HL-60 (cell line): ENCODE data around the gene CMIP.

Experiments used
- DNase-seq, 2 experiments: peaks; one replicate each; pipeline ENCODE4 v3.0.0-alpha.2; 2010 to 2020; ENCODE audit warnings: low read depth in 1 of 2, low spot score in 1 of 2
- H3K27ac ChIP-seq: fragments of 250-450 bp; sonication (Bioruptor Pico); replicated peaks from 2 replicates; pipeline ENCODE4 v1.5.1; 2020; ENCODE audit warnings: mild to moderate bottlenecking, moderate library complexity
- H3K27me3 ChIP-seq: fragments of 250-450 bp; sonication (Bioruptor Pico); 2 replicates; pipeline ENCODE4 v1.5.1; 2021; ENCODE audit warnings: mild to moderate bottlenecking, moderate library complexity; ENCODE audit not compliant: insufficient read depth, poor library complexity, severe bottlenecking
- H3K4me3 ChIP-seq: replicated peaks from 2 replicates; pipeline ENCODE4 v1.5.1; 2011; ENCODE audit warnings: mild to moderate bottlenecking, control low read depth, low read length; ENCODE audit not compliant: insufficient read depth
- GABPA ChIP-seq: IDR thresholded peaks from 2 replicates; pipeline ENCODE4 v1.6.1; 2012; ENCODE audit warnings: low read depth
- POLR2AphosphoS5 ChIP-seq: IDR thresholded peaks from 2 replicates; pipeline ENCODE4 v1.6.1; 2012; ENCODE audit warnings: low read depth
- SPI1 ChIP-seq: IDR thresholded peaks from 2 replicates; pipeline ENCODE4 v1.6.1; 2012; ENCODE audit warnings: low read depth, mild to moderate bottlenecking, borderline replicate concordance
- TF ChIP-seq, protein P1 (sequence below): IDR thresholded peaks from 2 replicates; pipeline ENCODE4 v1.6.1; 2012; ENCODE audit warnings: low read depth; ENCODE audit not compliant: insufficient replicate concordance
- TF ChIP-seq, protein P2 (sequence below): IDR thresholded peaks from one replicate; pipeline ENCODE4 v1.5.1; 2011; ENCODE audit warnings: low read length, control low read depth, inconsistent platforms; ENCODE audit not compliant: insufficient read depth

Gene CMIP

GRCh38 chr16:81713295-81713772, 268.7 kb downstream of the CMIP start:
- H3K27me3 ChIP-seq, result no peaks in the 10 kb centered on the region

DNA sequence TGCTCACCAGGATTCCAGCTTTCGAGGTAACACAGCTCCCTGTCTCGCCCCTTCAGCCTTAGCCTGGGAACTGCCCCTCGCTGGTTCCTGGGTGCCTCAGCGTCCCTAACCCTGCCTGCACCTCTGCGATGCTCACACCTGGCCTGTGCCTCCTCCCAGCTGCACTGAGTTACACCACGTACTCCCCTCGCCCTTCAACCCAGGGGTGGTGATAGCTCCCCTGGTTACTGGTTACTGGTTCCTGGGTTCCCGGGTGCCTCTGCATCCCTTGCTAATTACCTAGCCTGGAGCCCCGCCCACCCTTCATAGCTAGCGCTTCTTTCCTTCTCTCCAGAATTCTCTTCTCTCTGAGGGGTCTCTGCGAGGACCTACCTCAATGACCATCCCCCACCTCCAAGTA, 269.2 kb downstream of the CMIP start:
- TF ChIP-seq, protein P1, sequence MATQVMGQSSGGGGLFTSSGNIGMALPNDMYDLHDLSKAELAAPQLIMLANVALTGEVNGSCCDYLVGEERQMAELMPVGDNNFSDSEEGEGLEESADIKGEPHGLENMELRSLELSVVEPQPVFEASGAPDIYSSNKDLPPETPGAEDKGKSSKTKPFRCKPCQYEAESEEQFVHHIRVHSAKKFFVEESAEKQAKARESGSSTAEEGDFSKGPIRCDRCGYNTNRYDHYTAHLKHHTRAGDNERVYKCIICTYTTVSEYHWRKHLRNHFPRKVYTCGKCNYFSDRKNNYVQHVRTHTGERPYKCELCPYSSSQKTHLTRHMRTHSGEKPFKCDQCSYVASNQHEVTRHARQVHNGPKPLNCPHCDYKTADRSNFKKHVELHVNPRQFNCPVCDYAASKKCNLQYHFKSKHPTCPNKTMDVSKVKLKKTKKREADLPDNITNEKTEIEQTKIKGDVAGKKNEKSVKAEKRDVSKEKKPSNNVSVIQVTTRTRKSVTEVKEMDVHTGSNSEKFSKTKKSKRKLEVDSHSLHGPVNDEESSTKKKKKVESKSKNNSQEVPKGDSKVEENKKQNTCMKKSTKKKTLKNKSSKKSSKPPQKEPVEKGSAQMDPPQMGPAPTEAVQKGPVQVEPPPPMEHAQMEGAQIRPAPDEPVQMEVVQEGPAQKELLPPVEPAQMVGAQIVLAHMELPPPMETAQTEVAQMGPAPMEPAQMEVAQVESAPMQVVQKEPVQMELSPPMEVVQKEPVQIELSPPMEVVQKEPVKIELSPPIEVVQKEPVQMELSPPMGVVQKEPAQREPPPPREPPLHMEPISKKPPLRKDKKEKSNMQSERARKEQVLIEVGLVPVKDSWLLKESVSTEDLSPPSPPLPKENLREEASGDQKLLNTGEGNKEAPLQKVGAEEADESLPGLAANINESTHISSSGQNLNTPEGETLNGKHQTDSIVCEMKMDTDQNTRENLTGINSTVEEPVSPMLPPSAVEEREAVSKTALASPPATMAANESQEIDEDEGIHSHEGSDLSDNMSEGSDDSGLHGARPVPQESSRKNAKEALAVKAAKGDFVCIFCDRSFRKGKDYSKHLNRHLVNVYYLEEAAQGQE, result no peak
- TF ChIP-seq, protein P2, sequence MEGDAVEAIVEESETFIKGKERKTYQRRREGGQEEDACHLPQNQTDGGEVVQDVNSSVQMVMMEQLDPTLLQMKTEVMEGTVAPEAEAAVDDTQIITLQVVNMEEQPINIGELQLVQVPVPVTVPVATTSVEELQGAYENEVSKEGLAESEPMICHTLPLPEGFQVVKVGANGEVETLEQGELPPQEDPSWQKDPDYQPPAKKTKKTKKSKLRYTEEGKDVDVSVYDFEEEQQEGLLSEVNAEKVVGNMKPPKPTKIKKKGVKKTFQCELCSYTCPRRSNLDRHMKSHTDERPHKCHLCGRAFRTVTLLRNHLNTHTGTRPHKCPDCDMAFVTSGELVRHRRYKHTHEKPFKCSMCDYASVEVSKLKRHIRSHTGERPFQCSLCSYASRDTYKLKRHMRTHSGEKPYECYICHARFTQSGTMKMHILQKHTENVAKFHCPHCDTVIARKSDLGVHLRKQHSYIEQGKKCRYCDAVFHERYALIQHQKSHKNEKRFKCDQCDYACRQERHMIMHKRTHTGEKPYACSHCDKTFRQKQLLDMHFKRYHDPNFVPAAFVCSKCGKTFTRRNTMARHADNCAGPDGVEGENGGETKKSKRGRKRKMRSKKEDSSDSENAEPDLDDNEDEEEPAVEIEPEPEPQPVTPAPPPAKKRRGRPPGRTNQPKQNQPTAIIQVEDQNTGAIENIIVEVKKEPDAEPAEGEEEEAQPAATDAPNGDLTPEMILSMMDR, result no peak
- TF ChIP-seq POLR2AphosphoS5 (no peak), SPI1 (no peak), GABPA (no peak)
- Histone ChIP-seq H3K4me3 (no peak overlapping the region), H3K27ac (no peak overlapping the region), H3K27me3 (no peaks in the 10 kb centered on the region)
- no peak for DNase-seq

More at GRCh38 chr16:81713295-81713772, 268.7 kb downstream of the CMIP start:
- Histone ChIP-seq H3K27ac (no peak overlapping the region), H3K4me3 (no peak overlapping the region)
- no peak for DNase-seq
- TF ChIP-seq, protein P2, result no peak
- no peak for TF ChIP-seq POLR2AphosphoS5
- TF ChIP-seq, protein P1, result no peak
- TF ChIP-seq SPI1, result no peak
- no peak for TF ChIP-seq GABPA

GRCh38 chr16:81714583-81714982, 270.0 kb downstream of the CMIP start:
- H3K27me3 ChIP-seq, result no peaks in the 10 kb centered on the region
- no peak overlapping the region for H3K27ac ChIP-seq
- no peak for DNase-seq
- TF ChIP-seq, protein P2, result no peak
- no peak for TF ChIP-seq SPI1
- TF ChIP-seq, protein P1, result no peak
- H3K4me3 ChIP-seq, result no peak overlapping the region
